Fibroblast of mammary gland (primary cell): ENCODE measurements around the gene CNPY2.
"Not testable (repeated sequence)": the region's sequence is repeated elsewhere in the genome, so short reads cannot be mapped to it uniquely, and the experiment has no call there.

Experiments
- DNase-seq: peaks from one replicate; pipeline ENCODE4 v3.0.0-alpha.2; 2010; ENCODE audit warnings: low read depth
- H3K4me3 ChIP-seq: 2 replicates; pipeline ENCODE4 v1.5.1; 2011; ENCODE audit warnings: low read depth, mild to moderate bottlenecking, low read length, moderate library complexity; ENCODE audit not compliant: control insufficient read depth
- TF ChIP-seq, protein P1 (sequence below): conservative IDR thresholded peaks from 2 replicates; pipeline ENCODE4 v1.5.1; 2011; ENCODE audit warnings: low read depth, low read length, inconsistent platforms; ENCODE audit not compliant: control insufficient read depth, insufficient read depth

Gene CNPY2

DNA sequence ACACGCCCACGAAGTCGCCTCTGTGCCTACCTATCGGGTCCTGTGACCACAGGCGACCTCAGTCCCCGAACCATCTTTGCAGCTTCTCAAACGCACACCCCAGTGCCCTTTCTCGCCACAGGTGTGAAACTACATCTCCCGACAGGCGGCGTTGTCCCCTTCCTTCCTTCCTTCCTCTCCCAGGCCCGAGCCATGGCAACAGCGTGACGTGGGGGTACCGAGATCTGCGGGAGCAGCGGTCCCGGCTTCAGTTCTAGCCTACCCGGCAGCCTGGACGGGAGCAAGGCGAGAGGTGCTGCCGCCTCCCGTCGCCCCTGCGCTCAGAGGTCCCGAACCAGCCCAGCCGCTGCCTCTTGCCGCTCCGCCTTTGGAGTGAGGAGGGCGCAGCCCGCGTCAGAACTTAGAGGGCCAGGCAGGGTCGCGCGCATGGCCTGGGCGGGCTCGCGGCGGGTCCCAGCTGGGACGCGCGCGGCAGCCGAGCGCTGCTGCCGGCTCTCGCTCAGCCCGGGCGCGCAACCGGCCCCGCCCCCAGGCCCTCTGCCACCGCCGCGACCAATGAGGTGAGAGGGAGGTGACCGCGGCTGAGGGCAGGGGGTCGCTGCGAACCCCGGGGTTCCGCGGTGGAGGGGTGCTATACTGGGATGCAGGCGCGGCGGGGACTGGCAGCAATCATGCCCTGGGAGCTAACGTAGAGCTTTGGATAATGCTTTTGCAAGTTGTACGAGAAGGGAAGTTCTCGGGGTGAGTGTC lies 48.9 kb downstream of the CNPY2 start, which contains the start of gene COQ10A:
TSS of gene COQ10A (plus strand) at position 250 of the 750 bp plus-strand sequence. CDS start at position 427, 177 bp downstream.
- peak within 1 kb of the TSS; percentile 76 for H3K4me3 ChIP-seq
- TF ChIP-seq, protein P1, sequence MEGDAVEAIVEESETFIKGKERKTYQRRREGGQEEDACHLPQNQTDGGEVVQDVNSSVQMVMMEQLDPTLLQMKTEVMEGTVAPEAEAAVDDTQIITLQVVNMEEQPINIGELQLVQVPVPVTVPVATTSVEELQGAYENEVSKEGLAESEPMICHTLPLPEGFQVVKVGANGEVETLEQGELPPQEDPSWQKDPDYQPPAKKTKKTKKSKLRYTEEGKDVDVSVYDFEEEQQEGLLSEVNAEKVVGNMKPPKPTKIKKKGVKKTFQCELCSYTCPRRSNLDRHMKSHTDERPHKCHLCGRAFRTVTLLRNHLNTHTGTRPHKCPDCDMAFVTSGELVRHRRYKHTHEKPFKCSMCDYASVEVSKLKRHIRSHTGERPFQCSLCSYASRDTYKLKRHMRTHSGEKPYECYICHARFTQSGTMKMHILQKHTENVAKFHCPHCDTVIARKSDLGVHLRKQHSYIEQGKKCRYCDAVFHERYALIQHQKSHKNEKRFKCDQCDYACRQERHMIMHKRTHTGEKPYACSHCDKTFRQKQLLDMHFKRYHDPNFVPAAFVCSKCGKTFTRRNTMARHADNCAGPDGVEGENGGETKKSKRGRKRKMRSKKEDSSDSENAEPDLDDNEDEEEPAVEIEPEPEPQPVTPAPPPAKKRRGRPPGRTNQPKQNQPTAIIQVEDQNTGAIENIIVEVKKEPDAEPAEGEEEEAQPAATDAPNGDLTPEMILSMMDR, result peak; percentile 65
- DNase-seq, result peak; percentile 80

DNA sequence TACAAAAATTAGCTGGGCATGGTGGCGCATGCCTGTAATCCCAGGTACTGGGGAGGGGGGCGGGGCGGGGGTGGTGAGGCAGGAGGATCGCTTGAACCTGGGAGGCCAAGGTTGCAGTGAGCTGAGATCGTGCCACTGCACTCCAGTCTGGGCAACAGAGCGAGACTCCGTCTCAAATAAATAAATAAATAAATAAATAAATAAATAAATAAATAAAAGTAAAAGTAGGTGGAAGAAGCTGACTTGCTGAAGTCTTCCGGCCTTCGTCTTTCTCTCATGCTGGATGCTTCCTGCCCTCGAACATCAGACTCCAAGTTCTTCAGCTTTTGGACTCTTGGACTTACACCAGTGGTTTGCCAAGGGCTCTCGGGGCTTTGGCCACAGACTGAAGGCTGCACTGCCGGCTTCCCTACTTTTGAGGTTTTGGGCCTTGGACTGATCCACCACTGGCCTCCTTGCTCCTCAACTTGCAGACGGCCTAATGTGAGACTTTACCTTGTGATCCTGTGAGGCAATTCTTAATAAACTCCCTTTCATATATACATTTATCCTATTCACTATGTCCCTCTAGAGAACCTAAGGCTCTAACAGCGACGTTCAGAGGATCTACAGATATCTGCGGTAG lies 49.6 kb downstream of the CNPY2 start:
- not testable (repeated sequence) for DNase-seq
- H3K4me3 ChIP-seq, result peak overlapping the region; percentile 76

DNA sequence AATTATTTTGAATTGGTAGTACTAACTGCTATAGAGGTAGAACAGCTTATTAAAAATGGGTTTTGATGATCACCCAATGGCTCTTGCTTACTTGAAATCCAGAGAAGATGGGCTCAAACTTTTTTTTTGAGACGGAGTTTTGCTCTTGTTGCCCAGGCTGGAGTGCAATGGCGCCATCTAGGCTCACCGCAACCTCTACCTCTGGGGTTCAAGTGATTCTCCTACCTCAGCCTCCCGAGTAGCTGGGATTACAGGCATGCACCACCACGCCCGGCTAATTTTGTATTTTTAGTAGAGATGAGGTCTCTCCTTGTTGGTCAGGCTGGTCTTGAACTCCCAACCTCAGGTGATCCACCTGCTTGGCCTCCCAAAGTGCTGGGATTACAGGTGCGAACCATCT lies 52.8 kb downstream of the CNPY2 start:
- H3K4me3 ChIP-seq, DNase-seq: not testable (repeated sequence)

DNA sequence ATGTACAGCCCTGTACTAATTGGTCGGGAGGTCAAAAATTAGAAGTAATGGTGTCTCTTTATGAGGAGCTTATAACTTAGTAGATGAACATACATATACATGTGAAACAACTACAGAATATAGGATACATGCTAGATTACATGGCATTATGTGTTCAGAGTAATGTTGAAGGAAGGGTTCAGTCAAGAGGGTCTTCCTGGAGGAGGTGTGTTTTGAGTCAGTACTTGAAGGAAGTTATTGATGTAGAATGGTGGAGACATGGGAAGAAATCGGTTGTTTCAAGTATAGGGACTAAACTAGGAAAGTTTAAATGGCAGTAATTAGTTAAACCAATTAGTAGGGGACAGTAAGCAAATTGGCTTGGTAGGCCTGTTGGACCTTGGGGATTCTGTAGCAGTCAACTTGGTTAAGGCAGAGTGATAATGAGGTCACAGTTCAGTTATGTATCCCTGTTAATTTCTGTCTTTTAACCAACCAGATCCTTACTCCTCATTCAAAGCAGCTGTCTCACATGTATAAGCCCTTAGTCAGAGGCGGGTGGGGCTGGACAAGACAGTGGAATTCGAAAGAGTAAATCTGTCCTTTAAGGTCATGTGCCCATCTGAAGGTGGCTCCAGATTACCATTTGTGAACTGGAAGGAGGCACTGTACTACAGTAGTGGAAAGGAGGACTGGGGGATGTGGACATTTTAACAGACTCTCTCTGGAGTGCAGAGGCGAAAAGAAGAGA lies 54.1 kb downstream of the CNPY2 start:
- TF ChIP-seq, protein P1, result no peak
- no peak overlapping the region for H3K4me3 ChIP-seq
- DNase-seq, result peak; percentile 80

DNA sequence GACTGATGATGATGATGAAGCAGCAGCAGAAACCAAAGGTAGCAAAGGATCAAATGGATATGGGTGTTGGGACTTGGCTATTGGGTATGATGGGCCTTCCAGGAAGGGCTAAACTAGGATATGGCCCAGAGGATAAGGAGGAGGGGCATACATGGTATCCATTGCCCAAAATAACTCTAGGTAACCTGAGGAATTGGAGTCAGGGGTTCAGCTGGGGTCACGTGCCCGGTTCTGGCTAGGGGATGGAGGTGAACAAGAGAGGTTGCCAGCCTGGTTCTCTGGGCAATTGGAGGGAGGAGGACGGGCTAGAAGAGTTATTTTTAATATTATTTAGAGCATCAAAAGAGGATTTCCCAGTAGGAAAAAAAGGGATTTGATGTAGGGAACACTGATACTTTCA lies 54.9 kb downstream of the CNPY2 start:
- TF ChIP-seq, protein P1, result no peak
- DNase-seq, result no peak
- no peak overlapping the region for H3K4me3 ChIP-seq

DNA sequence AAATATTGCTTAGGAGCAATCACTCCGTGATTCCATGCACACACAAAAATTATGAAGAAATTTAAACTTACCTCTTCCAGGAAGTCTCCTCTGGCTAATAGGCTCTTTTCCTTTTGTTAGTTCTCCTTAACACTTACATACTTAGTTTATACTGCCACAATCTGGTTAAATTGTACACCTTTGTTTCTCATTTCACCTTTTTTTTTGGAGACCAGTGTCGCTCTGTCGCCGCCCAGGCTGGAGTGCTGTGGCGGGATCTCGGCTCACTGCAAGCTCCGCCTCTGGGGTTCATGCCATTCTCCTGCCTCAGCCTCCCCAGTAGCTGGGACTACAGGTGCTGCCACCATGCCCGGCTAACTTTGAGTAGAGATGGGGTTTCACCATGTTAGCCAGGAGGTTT lies 55.4 kb downstream of the CNPY2 start:
- TF ChIP-seq, protein P1, result no peak
- no peak for DNase-seq

More for the DNA sequence above, 55.4 kb downstream of the CNPY2 start:
- no peak overlapping the region for H3K4me3 ChIP-seq
